HG03060 (cell line): ENCODE measurements around the gene GRK5.

Experiments
- ATAC-seq: cut with Tn5 transposase; IDR thresholded peaks from one replicate; pipeline ENCODE4 v1.9.1; 2021; ENCODE audit warnings: low read depth, moderate number of reproducible peaks; ENCODE audit not compliant: unreplicated experiment

The GRK5 gene

GRCh38 chr10:119494236-119495020 lies 287.1 kb downstream of the GRK5 start:
- ATAC-seq: no peak

DNA sequence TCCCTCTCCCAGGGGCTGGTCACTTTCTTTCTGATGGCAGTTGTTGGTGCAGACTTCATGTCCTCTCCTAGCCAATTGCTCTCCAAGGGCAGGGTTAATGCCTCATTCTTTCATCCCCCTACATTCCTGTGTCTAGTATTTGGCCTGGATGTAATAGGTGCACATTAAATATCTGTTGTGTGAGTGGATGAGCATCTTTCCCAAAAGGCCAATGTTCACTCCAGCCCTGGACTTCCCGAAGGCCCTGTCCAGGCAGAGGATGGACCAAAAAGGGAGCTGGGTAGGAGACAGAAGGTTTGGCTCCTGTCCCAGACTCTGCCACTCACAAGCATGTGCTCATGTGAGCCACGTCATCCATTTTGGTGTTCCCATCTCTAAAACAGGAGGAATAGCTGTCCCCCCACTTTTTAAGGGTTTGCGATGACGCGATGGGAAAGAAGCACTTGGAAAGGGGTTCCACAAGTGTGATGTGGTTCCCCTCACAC lies 287.7 kb downstream of the GRK5 start:
- no peak for ATAC-seq

DNA sequence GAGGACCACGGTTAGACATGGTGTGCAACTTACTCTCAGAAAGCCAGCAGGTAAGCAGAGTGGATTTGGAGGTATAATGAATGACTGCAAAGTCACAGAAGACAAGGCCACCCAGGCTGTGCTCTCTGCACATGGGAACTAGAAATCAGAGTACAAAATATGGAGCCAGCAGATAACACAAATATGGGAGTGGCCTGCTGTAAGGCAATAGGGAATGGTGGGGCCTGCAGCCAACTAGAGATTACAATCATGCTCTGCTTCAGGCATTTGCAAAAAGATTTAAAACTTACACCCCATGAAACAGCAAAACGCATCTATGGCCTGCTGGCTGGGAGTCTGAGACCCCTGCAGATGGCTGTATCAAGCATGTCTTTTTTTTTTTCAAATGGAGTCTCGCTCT lies 288.2 kb downstream of the GRK5 start:
- ATAC-seq: no peak

GRCh38 chr10:119496273-119496672 lies 288.9 kb downstream of the GRK5 start:
- ATAC-seq: peak; percentile 45

- ATAC-seq: no peak
Observed at GRCh38 chr10:119497243-119497642, 289.9 kb downstream of the GRK5 start.

- no peak for ATAC-seq
Observed at GRCh38 chr10:119498889-119499676, 291.7 kb downstream of the GRK5 start.

DNA sequence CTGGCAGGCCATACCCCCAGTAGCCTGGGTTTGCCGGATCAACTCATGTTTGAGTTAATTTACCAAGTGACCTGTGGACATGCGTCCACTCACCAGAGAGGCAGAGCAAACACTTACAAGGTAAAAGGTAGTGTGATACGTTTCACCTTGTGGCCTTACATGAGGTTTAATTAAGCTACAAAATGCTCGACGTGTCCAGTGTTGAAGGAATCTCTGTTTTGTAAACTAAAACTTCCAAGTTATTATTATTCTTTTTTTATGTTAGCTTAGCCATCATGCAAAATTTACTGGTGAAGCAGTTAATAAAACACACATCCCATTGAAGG lies 292.3 kb downstream of the GRK5 start:
- no peak for ATAC-seq

DNA sequence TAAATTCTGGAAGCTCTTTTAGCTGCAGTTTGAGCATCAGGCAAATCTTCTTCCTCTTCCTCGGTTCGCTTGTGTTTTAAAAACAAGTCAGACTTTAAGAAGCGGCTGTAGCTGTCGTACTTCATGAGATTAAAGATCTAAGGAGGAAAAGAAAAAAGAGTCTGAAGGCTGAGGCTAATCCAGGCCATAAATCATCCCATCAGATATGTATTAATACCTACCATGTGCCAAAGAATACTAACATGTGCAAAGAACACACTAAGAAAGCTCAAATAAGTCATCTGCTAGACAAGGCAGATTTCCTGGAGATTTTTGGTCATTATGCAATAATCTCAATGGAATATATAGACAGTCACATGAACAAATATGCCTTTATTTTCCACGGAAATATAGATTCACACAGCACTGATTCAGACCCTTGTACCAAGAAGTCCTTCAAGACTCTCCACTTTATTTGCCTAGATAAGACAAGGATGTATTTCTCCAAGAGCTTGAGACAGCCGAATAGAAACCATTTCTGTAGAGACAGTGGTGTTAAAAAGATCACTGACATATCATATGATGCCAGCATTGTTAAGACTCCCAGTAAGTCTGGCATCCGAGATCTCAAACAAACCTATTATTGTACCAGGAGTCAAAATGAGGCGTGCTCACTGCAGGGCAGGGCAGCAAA lies 292.9 kb downstream of the GRK5 start:
- no peak for ATAC-seq

DNA sequence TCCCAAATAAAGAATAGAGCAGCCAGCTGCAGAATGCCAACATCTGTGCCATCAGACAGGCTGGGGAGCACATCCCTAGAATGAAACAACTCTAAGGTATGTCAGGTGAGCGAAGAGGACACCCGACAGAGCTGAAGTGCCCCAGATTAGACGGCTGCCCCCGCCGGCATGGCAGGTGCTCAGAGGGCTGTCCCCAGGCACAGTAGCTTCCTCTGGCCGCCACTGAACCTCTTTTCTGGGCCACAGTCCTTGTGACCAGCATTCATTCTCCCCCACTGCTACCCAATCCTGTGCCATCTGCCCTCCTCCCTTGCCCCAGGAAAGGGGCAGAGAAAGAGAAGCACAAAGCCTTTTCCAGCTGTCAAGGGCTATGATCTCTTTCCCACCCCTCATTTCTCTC lies 293.4 kb downstream of the GRK5 start:
- no peak for ATAC-seq

DNA sequence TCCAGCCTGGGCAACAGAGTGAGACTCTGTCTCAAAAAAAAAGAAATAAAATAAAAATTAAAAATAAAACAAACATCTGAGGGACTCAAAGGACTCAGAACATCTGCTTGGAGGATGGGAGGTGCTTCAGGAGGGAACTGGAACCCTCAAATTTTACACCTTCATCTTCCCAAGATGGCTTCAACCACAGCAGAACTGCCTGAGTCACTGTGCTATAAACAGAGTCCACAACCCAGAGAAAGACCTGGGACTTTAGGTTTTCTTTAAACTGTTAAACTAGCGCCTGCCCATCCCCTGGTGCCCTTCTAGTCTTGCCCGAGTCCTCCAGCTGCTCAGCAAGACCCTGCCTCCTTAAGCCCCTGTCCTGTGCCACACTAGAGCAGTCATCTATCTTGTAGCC lies 294.3 kb downstream of the GRK5 start:
- no peak for ATAC-seq

GRCh38 chr10:119502209-119502608 lies 294.8 kb downstream of the GRK5 start:
- no peak for ATAC-seq

DNA sequence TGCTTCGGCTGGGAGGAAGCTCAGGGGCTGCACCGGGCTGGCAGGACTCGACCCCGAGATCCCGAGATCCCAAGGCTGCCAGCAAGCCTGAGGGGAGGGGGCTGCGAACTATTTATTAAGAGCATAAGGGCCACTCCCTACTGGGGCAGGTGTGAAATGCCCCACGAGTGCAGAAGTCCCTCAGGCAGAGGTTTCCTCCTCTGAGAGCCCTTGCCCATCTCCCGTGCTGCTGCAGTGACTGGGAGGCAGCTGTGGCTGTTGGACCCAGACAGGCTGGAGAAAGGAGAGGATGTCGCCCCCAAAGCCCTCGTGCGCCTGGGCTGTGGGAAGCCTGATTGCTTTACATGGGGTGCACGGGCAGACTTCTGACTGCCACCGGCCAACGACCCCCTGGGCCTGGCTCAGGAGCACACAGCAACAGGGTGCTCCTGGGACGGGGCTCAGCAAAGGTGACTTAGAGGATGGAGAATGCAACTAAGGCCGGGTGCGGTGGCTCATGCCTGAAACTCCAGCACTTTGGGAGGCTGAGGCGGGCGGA lies 295.3 kb downstream of the GRK5 start:
- no peak for ATAC-seq

GRCh38 chr10:119503821-119504220 lies 296.4 kb downstream of the GRK5 start:
- ATAC-seq: no peak

GRCh38 chr10:119504651-119505050 lies 297.3 kb downstream of the GRK5 start:
- ATAC-seq: no peak

- ATAC-seq: no peak
Observed at GRCh38 chr10:119505131-119505551, 297.8 kb downstream of the GRK5 start.
